ENCODE measurements around the gene NGLY1. TPM values are rescaled to one million over a fixed set of nuclear protein-coding genes. Genes with fewer than 3 reads are reported as not detected.

Gene NGLY1
- total RNA-seq, 1 experiment from 2014 or later: 45.4 TPM

- no peaks in the 10 kb centered on the region for H3K27me3 Mint-ChIP-seq (ENCODE audit: insufficient read depth, unreplicated experiment)
- POLR2A ChIA-PET: interaction anchor here (1.7 kb wide), 1 partner anchor 10 kb away, joined by 4 read pairs; no protein-coding TSS in a partner anchor
- no peak for DNase-seq (ENCODE audit: unreplicated experiment)
- no peak overlapping the region for H3K4me3 Mint-ChIP-seq (ENCODE audit: unreplicated experiment)
- BruUV-seq (replicated peaks): no TSS peak
- peaks cover 6% of the 10 kb centered on the region for H3K9me3 Mint-ChIP-seq (ENCODE audit: unreplicated experiment)
- CTCF ChIA-PET: interaction anchor here (0.7 to 1.0 kb wide), 2 partner anchors 20 to 37 kb away, joined by 3 to 4 read pairs; no protein-coding TSS in a partner anchor
- no peak for TF ChIP-seq CTCF (IDR thresholded peaks at IDR 0.05; ENCODE audit: unreplicated experiment)
- intact Hi-C loops (cut with micrococcal nuclease): no loop called here
- no peak overlapping the region for H3K27ac Mint-ChIP-seq (ENCODE audit: low read depth, unreplicated experiment)
- H3K4me1 Mint-ChIP-seq (ENCODE audit: insufficient read depth, unreplicated experiment): no peaks in the 10 kb centered on the region
- no peaks in the 10 kb centered on the region for H3K36me3 Mint-ChIP-seq (ENCODE audit: insufficient read depth, unreplicated experiment)
Observed at GRCh38 chr3:25707268-25707926, 75.8 kb downstream of the NGLY1 start.

GRCh38 chr3:25706213-25706612, 77.0 kb downstream of the NGLY1 start:
- POLR2A ChIA-PET: interaction anchor here (1.7 kb wide), 1 partner anchor 9 kb away, joined by 4 read pairs; no protein-coding TSS in a partner anchor
- H3K36me3 Mint-ChIP-seq (ENCODE audit: insufficient read depth, unreplicated experiment): no peaks in the 10 kb centered on the region
- CTCF ChIA-PET: interaction anchor here (0.5 to 1.2 kb wide), 2 partner anchors 25 to 941 kb away, joined by 3 read pairs; no protein-coding TSS in a partner anchor

GRCh38 chr3:25697553-25697952, 85.7 kb downstream of the NGLY1 start:
- H3K4me3 Mint-ChIP-seq (ENCODE audit: unreplicated experiment): no peak overlapping the region
- no peak overlapping the region for H3K27ac Mint-ChIP-seq (ENCODE audit: low read depth, unreplicated experiment)
- H3K27me3 Mint-ChIP-seq (ENCODE audit: insufficient read depth, unreplicated experiment): no peaks in the 10 kb centered on the region
- ChIA-PET CTCF (interaction anchor here (0.7 to 1.6 kb wide), 5 partner anchors 9 to 1979 kb away, joined by 3 to 4 read pairs (median 4); no protein-coding TSS in a partner anchor), POLR2A (interaction anchor here (0.9 to 1.8 kb wide), 2 partner anchors 9 to 86 kb away, joined by 3 to 4 read pairs; partner anchors contain the start of gene NGLY1)
- intact Hi-C loops (cut with micrococcal nuclease): no loop called here
- no peaks in the 10 kb centered on the region for H3K9me3 Mint-ChIP-seq (ENCODE audit: unreplicated experiment)
- no peaks in the 10 kb centered on the region for H3K36me3 Mint-ChIP-seq (ENCODE audit: insufficient read depth, unreplicated experiment)
- H3K4me1 Mint-ChIP-seq (ENCODE audit: insufficient read depth, unreplicated experiment): no peaks in the 10 kb centered on the region
- BruUV-seq (replicated peaks): no TSS peak
- TF ChIP-seq CTCF (IDR thresholded peaks at IDR 0.05; ENCODE audit: unreplicated experiment): no peak
- DNase-seq (ENCODE audit: unreplicated experiment): peak; percentile 27

More at GRCh38 chr3:25706213-25706612, 77.0 kb downstream of the NGLY1 start:
- no peak for DNase-seq (ENCODE audit: unreplicated experiment)
- BruUV-seq (replicated peaks): no TSS peak
- peaks cover 6% of the 10 kb centered on the region for H3K9me3 Mint-ChIP-seq (ENCODE audit: unreplicated experiment)
- no peaks in the 10 kb centered on the region for H3K27me3 Mint-ChIP-seq (ENCODE audit: insufficient read depth, unreplicated experiment)
- intact Hi-C loops (cut with micrococcal nuclease): no loop called here
- no peaks in the 10 kb centered on the region for H3K4me1 Mint-ChIP-seq (ENCODE audit: insufficient read depth, unreplicated experiment)
- no peak overlapping the region for H3K27ac Mint-ChIP-seq (ENCODE audit: low read depth, unreplicated experiment)
- TF ChIP-seq CTCF (IDR thresholded peaks at IDR 0.05; ENCODE audit: unreplicated experiment): no peak
- no peak overlapping the region for H3K4me3 Mint-ChIP-seq (ENCODE audit: unreplicated experiment)

GRCh38 chr3:25695731-25696420, 87.4 kb downstream of the NGLY1 start:
- Mint-ChIP-seq H3K27ac (ENCODE audit: low read depth, unreplicated experiment) (no peak overlapping the region), H3K9me3 (ENCODE audit: unreplicated experiment) (no peaks in the 10 kb centered on the region), H3K36me3 (ENCODE audit: insufficient read depth, unreplicated experiment) (no peaks in the 10 kb centered on the region), H3K4me3 (ENCODE audit: unreplicated experiment) (no peak overlapping the region), H3K27me3 (ENCODE audit: insufficient read depth, unreplicated experiment) (no peaks in the 10 kb centered on the region), H3K4me1 (ENCODE audit: insufficient read depth, unreplicated experiment) (no peaks in the 10 kb centered on the region)
- ChIA-PET POLR2A (no interaction called here), CTCF (interaction anchor here (0.6 kb wide), 1 partner anchor 66 kb away, joined by 4 read pairs; no protein-coding TSS in a partner anchor)
- no peak for TF ChIP-seq CTCF (IDR thresholded peaks at IDR 0.05; ENCODE audit: unreplicated experiment)
- DNase-seq (ENCODE audit: unreplicated experiment): no peak
- intact Hi-C loops (cut with micrococcal nuclease): no loop called here
- no TSS peak for BruUV-seq (replicated peaks)

All from MCF 10A (cell line).